Epithelial cell of esophagus (primary cell): ENCODE results near the gene MCM5.

ENCODE experiments used
- DNase-seq: peaks from one replicate; pipeline ENCODE4 v3.0.0; 2010; ENCODE audit warnings: low read depth
- H3K4me3 ChIP-seq: 2 replicates; pipeline ENCODE4 v1.5.1; 2011; ENCODE audit warnings: mild to moderate bottlenecking, low read length, control low read depth
- TF ChIP-seq, protein P1 (sequence below): IDR thresholded peaks from 2 replicates; pipeline ENCODE4 v1.5.1; 2011; ENCODE audit warnings: low read depth, mild to moderate bottlenecking, low read length, control low read depth, inconsistent platforms; ENCODE audit not compliant: insufficient read depth; ENCODE audit errors: missing control alignments

Gene MCM5

DNA sequence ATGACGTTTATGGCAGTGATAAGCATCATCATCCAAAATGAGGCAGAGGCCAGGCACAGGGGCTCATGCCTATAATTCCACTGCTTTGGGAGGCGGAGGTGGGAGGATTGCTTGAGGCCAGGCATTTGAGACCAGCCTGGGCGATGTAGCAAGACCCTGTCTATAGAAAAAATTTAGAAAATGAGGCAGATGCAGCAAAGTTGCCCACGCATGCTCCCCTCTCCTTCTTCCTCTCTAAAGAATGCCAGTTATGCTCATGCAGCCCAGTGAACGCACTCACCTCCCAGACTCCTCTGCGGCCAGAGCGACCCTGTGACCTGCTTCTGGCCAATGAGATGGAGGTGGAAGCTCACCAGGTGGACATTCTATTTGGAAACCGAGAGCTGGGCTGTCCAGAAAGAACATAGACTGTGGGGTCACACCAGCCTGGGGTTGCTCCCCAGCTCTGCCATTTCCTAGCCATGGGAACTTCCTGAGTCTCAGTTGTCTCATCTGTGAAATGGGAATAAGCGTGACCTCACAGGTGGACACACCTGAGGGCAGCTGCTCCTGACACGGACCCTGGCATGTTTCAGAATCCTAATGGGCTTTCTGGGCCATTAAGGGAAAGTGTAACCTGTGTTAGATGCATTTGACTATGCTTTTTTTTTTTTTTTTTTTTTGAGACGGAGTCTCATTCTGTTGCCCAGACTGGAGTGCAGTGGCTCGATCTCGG, 44.9 kb downstream of the MCM5 start:
- no peak for DNase-seq
- H3K4me3 ChIP-seq, result no peak overlapping the region
- TF ChIP-seq, protein P1, sequence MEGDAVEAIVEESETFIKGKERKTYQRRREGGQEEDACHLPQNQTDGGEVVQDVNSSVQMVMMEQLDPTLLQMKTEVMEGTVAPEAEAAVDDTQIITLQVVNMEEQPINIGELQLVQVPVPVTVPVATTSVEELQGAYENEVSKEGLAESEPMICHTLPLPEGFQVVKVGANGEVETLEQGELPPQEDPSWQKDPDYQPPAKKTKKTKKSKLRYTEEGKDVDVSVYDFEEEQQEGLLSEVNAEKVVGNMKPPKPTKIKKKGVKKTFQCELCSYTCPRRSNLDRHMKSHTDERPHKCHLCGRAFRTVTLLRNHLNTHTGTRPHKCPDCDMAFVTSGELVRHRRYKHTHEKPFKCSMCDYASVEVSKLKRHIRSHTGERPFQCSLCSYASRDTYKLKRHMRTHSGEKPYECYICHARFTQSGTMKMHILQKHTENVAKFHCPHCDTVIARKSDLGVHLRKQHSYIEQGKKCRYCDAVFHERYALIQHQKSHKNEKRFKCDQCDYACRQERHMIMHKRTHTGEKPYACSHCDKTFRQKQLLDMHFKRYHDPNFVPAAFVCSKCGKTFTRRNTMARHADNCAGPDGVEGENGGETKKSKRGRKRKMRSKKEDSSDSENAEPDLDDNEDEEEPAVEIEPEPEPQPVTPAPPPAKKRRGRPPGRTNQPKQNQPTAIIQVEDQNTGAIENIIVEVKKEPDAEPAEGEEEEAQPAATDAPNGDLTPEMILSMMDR, result no peak

DNA sequence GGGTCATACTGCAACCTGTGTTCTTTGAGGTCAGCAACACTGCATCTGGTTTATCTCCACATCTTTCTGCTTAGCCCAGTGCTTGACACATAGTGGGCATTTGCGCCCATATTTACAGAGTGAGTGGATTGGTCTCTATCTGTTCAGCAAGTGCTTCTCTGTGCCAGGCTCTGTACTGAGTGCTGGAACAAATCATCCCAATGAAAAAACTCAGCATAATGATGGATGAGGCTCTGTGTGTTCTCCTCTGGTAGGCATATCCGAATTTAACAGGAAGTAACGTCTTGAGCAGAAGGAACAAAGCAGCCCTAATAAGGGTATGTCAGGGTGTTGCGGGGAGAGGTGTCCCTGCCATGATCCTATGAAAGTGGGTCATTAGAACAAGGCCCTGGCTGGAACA, 46.0 kb downstream of the MCM5 start:
- no peak for DNase-seq
- H3K4me3 ChIP-seq, result no peak overlapping the region
- TF ChIP-seq, protein P1, result no peak

DNA sequence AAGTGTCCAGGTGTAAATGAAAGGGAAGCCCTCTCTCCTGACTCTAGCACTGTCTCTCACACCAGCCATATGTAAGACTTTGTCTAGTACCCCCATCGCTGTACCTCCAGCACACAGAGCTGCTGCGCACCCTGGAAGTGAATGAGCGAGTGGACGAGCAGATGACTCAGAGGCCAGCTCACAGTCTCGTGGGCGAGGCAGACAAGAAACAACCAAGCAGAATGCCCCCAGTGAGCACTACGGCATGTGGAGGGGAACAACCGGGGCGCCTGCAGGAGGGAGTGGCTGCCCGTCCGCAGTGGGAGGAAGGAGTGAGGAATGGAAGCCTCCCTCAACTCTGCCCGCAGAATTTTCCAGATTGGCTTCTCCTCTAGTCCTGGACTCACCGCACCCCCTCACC, 46.4 kb downstream of the MCM5 start:
- DNase-seq, result peak; percentile 95
- TF ChIP-seq, protein P1, result no peak
- no peak overlapping the region for H3K4me3 ChIP-seq

DNA sequence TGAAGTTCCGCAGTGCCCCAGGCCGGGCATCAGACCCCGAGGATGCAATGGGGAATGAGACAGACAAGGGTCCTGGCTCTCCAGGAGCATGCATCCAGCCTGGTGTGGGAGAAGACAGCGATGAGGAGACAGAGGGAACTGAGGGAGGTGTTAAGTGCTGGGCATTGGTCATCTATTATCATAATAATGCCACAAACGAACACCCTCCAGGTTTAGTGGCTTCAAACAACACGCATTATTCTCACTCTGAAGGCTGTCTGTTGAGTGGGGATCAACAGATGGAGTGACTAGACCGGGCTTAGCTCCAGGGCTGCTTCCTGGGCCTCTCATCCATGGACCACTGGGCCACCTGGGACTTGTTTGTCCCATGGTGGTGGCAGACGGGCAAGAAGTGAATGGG, 48.6 kb downstream of the MCM5 start:
- DNase-seq, result no peak
- no peak overlapping the region for H3K4me3 ChIP-seq
- TF ChIP-seq, protein P1, result no peak

DNA sequence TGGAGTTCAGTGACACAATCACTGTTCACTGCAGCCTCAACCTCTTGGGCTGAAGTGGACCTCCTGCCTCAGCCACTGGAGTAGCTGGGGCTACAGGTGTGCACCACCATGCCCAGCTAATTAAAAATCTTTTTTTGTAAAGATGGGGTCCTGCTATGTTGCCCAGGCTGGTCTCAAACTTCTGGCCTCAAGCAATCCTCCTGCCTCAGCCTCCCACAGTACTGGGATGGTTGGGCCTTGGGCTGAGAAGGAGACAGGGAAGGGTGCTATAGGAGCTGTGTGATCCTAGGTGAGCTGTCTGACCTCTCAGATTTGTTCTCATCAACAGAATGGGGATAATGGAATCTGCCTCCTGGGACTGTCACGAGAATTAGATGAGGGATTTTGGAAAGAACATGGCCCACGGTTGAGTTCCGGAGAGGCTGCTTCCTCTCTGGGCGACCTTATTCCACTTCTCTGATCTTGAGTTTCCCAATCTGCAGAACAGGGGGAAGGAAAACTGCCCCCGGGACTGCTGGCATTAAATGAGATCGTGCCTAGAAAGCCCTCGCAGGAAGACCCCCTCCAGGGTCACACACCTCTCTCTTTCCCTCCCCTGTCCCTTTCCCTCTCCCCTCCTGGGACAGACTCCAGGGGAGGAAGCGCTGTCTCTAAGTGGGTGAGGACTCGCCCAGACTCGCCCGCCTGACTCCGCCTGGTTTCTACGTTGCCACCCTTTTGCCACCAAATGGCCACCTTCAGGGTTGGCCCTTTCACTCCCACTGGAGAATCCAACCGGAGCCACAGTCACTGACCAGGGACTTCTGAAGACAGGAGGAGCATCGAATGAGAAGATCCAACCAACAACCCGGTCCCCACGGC, 50.1 kb downstream of the MCM5 start:
- no peak overlapping the region for H3K4me3 ChIP-seq
- no peak for DNase-seq
- TF ChIP-seq, protein P1, result no peak

DNA sequence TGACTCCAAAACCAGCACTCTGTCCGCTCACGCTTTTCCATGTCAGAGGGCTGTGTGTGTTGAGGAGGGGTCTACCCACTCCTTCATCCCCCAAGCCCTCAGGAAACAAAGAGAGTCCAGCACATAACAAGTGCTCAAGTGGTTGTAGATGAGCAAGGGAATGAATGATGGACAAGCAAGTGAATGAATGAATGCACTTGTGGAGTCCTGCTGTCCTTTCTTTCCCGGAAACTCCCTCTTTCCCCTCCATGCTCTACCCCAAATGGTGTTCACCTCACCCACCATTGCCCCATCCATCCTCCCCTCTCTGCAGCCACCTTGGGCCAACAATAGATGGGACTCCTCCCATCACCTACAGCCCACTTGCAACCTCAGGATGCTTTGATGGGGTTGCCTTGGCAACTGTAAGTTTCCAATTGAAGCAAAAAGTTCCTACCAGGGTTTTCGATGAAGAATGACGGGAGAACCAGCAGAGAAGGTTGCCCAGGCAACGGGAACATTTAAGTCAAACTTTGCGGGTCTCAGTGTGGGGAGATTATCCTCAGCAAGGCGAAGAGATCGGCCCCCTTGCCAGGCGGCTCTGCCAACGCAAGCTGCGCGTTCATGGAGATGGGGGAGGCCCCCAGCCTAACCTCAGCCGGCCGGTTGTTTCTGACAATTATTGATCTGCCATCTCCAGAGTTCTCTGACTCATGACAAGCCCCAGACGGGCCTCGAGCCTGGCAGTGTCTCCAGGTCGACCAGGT, 51.1 kb downstream of the MCM5 start:
- no peak overlapping the region for H3K4me3 ChIP-seq
- TF ChIP-seq, protein P1, result no peak
- no peak for DNase-seq
